Stimulated activated CD4-positive, alpha-beta T cell treated with anti-CD3 and anti-CD28 coated beads, Interleukin-2, amount 100 ng/mL, for 48 hours (primary cell): ENCODE data around the gene VAV2.
"Not testable (repeated sequence)": the region's sequence is repeated elsewhere in the genome, so short reads cannot be mapped to it uniquely, and the experiment has no call there.

Experiments used
- DNase-seq, 2 donors: peaks; one replicate each; pipeline ENCODE4 v3.0.0-alpha.2; 2020

The VAV2 gene

GRCh38 chr9:133913571-133914369 is 78.4 kb downstream of the VAV2 start:
- no peak for DNase-seq

- DNase-seq: no peak
These were observed 81.1 kb downstream of the VAV2 start for GRCh38 chr9:133910855-133911514.

DNA sequence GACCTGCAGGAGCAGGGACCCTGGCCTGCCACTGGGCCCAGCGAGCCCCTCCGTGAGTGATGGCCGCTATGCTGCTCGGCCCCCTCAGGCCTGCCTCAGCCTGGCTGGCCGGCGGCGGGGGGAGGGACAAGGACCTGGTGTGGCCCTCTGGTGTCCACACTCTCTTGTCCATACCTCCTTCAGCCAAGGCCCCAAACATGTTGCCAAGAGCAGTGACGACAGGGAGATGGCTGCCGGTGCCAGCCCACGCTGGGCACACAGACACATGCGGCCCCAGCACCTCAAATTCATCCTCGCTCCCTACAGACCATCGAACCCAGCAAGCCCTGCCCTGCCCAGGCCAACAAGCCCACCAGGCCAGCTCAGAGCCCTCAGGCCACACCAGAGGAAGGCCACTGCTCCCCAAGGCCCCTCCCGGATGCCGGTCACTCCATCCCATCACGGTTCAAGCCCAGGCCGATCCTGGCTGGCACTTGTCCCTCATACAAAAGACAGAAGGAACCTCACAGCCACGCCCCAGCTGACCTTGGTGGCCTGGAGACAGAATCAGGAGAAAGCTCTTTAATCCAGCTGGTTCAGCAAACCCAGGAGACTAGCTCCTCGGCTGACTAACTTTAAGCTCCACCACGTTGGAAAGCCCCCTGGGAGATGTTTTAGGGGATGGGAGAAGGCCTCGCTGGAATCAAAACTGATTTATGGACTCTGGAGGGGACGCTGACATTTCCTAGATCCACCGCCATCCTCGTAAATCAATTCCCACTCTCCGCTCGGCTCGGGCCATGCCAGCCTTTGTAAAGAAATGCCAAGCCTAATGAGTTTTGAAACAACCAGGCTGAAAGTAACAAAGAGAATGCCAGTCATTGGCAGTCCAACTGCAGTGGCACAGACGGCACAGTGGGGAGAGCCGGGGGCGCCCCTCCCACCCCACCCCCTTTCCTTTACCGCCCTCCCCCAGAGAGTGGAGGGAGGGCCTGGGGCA is 84.9 kb downstream of the VAV2 start:
- no peak for DNase-seq

- no peak for DNase-seq
These were observed 85.9 kb downstream of the VAV2 start for GRCh38 chr9:133906218-133906617.

GRCh38 chr9:133905493-133905892 is 86.6 kb downstream of the VAV2 start:
- DNase-seq: no peak

GRCh38 chr9:133904346-133905090 is 87.6 kb downstream of the VAV2 start:
- no peak for DNase-seq

- DNase-seq: no peak
These were observed 90.8 kb downstream of the VAV2 start for GRCh38 chr9:133901184-133901835.

GRCh38 chr9:133897675-133898074 is 94.4 kb downstream of the VAV2 start:
- no peak for DNase-seq

DNA sequence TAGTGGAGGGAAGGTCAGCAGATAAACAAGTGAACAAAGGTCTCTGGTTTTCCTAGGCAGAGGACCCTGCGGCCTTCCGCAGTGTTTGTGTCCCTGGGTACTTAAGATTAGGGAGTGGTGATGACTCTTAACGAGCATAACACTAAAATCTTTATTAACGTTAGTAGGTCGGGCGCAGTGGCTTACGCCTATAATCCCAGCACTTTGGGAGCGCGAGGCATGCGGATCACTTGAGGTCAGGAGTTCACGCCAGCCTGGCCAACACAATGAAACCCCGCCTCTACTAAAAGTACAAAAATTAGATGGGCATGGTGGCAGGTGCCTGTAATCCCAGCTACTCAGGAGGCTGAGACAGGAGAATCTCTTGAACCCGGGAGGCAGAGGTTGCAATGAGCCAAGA is 96.1 kb downstream of the VAV2 start:
- not testable (repeated sequence) for DNase-seq

DNA sequence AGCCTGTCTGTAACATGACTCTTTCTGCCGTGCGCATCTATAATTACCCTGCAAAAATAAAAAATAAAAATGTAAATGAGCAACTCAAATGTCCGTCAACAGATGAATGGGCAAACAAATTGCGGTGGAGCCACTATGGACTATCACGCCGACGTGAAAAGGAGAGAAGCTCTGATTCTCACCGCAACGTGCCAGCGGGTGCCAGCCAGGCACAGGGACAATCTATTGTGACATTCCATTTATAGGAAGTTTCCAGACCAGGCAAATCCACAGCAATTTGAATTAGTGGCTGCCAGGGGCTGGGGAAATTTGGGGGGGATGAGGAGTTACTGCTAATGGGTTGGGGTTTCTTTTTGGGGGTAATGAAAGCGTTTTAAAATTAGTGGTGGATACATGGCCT is 96.8 kb downstream of the VAV2 start:
- DNase-seq: no peak

DNA sequence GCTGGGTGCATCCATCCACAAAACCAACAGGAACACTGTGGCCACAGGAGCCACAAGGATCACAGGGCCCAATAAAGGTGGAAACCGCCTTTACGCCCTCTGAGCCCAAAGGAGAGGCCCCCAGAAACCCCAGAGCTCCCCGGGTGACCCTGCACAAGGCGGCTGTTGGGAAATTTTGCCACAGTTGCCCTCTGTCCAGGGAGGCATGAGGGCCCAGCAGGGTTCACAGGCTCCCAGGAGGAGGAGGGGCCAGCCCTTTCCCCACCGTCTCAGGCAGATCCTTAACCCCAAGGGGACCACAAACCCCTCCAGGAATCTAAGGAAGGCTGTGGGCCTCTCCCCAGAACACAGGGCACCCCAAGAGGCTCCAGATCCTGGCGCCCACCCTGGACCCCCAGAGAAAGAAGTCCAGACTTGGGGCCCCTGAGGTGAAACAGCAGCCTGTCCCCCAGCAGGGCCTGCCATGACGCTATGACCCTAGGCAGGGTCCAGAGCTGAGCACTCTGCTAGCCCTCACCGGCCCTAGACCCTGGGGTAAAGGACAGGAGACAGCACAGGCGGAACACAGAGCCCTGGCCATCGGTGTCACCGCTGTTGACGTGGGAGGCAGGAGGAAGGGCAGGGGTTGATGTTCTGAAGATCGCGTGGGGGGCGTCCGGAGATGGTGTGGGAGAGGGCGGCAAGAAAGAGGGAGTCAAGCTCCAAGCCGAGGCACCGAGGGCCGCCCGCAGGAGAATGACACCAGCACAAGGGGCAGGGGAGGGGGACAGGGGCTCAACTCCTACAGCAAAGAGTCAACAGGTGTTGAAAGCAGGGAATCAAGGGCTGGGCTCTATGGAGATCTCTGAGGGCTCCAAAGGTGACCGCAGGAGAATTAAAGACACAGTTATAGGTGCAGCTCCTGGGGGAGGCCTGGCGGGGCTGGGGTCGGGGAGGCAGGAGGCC is 97.5 kb downstream of the VAV2 start:
- no peak for DNase-seq

GRCh38 chr9:133893191-133893994 is 98.7 kb downstream of the VAV2 start:
- DNase-seq: no peak

DNA sequence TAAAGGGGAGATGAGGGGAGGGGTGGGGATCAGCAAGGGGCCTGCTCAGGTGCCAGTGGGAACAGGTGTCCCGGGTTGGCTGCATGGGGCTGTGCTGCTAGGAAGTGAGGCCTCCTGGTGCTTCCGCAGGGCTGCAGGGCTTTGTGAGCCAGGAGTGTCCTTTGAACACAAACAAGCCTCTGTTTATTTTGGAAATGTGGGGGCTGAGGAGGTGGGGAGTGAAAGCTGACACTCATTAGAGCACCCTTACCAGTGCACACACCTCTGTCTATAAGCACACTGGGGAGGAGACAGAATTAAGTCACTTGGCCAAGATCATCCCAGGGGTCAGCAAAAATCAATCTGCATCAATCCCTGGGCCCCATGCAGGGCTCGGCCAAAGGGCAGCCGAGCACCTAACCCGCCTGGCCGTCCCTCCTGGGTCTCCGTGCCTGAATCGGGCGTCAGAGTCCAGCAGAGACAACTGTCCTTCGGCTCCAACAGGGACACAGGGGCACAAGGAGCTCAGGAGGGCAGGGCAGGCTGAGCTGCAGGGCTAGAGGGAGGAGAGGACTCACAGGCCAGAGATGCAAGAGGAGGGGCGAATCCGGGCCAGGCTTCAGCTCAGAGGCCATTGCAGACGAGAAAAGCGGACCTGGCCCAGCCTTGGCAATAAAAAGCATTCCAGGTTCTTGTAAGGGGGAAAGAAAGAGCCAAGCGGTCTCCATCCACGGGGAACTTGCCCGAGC is 99.8 kb downstream of the VAV2 start:
- DNase-seq: no peak

GRCh38 chr9:133891741-133892140 is 100.4 kb downstream of the VAV2 start:
- DNase-seq: no peak

GRCh38 chr9:133890583-133890982 is 101.5 kb downstream of the VAV2 start:
- no peak for DNase-seq

DNA sequence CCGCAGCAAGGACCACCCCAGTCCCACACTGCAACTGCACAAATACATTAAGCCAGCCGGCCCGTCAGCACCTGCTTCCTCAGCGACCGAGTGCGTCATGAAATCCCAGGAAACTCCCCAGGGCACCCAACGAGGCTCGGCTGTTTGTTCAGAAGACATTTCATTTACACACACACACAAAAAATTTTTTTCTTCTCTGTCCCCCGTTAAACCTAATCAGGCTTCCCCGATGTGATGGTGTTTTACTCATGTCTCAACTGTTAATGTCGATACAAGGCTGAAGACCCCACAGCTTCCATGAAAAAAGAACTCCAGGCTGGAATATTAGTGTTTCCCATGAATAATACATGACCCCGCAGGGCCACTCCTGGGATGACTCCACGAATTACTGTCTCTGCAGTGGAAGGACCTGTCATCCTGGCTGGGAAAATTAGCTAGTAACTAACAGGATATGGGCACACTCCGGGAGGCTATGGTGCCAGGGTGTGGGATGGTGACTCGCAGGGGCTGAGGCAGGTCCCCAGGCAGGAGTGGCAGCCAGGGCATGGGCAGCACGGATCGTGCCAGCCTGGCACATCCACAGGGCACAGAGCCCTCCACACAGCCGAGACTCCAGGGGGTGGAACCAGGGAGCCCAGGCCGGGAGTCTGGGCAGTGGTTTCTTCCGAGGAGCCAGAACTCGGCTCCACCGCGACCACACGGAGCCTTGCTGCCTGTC is 102.4 kb downstream of the VAV2 start:
- DNase-seq: no peak

- no peak for DNase-seq
These were observed 103.2 kb downstream of the VAV2 start for GRCh38 chr9:133888809-133889491.
